ENCODE results near the gene CBLIF. TPM values are rescaled to one million over a fixed set of nuclear protein-coding genes. Genes with fewer than 3 reads are reported as not detected.
A peak's percentile ranks its signal among the peaks of the same experiment; 100 is the strongest.
"Not testable (repeated sequence)": the region's sequence is repeated elsewhere in the genome, so short reads cannot be mapped to it uniquely, and the experiment has no call there.

Gene CBLIF
- total and polyA plus RNA-seq, 4 donors = not detected

DNA sequence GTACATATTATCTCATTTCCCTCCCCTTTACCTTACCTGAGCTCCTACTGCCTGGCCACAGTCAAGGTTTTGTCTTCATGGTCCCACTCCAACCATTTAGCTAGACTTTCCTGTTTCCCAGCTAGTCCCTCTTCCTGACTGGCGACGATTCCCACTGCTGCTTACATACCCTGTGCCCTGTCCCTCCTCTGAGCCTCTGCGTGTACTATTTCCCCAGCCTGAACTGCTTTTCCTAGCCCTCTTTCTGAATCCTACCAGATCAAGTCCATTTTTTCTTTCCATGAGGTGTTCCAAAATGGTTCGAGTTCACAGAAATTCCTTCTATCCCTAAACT lies 58.1 kb downstream of the CBLIF start:
- H3K9ac ChIP-seq (ENCODE audit: low read depth in 1 of 2, low read length in 2 of 2) = no peak overlapping the region
- no peaks in the 10 kb centered on the region for H3K9me3 ChIP-seq (ENCODE audit: control insufficient read depth in 4 of 4, low read length in 3 of 4)
- H3K36me3 ChIP-seq (ENCODE audit: control insufficient read depth in 4 of 4, insufficient read depth in 3 of 4, low read depth in 1 of 4, low read length in 3 of 4) = peaks cover 0 to 9% (median 0%) of the 10 kb centered on the region in 4 donors
- peak overlapping the region; percentile 5 to 10 for H3K27ac ChIP-seq (ENCODE audit: low read depth in 1 of 2, low read length in 2 of 2)
- WGBS = 68% methylated on average over 4 of the region's 4 CpGs
- no peak overlapping the region for H3K4me3 ChIP-seq (ENCODE audit: low read depth in 1 of 3, low read length in 3 of 3)
- no peaks in the 10 kb centered on the region for H3K27me3 ChIP-seq (ENCODE audit: control insufficient read depth in 4 of 4, insufficient read depth in 4 of 4, low read length in 3 of 4)
- no peak for TF ChIP-seq GABPA (IDR thresholded peaks at IDR 0.05 in 1 of 2, conservative IDR thresholded peaks at IDR 0.05 in 1 of 2)
- no peak for TF ChIP-seq TAF1 (conservative IDR thresholded peaks at IDR 0.05)
- TF ChIP-seq, protein P1, sequence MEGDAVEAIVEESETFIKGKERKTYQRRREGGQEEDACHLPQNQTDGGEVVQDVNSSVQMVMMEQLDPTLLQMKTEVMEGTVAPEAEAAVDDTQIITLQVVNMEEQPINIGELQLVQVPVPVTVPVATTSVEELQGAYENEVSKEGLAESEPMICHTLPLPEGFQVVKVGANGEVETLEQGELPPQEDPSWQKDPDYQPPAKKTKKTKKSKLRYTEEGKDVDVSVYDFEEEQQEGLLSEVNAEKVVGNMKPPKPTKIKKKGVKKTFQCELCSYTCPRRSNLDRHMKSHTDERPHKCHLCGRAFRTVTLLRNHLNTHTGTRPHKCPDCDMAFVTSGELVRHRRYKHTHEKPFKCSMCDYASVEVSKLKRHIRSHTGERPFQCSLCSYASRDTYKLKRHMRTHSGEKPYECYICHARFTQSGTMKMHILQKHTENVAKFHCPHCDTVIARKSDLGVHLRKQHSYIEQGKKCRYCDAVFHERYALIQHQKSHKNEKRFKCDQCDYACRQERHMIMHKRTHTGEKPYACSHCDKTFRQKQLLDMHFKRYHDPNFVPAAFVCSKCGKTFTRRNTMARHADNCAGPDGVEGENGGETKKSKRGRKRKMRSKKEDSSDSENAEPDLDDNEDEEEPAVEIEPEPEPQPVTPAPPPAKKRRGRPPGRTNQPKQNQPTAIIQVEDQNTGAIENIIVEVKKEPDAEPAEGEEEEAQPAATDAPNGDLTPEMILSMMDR (IDR thresholded peaks at IDR 0.05; ENCODE audit: low read depth, low read length, missing input control) = no peak
- peak in 1 of 2 donors; percentile 10 for TF ChIP-seq JUND (IDR thresholded peaks at IDR 0.05)
- TF ChIP-seq, protein P2, sequence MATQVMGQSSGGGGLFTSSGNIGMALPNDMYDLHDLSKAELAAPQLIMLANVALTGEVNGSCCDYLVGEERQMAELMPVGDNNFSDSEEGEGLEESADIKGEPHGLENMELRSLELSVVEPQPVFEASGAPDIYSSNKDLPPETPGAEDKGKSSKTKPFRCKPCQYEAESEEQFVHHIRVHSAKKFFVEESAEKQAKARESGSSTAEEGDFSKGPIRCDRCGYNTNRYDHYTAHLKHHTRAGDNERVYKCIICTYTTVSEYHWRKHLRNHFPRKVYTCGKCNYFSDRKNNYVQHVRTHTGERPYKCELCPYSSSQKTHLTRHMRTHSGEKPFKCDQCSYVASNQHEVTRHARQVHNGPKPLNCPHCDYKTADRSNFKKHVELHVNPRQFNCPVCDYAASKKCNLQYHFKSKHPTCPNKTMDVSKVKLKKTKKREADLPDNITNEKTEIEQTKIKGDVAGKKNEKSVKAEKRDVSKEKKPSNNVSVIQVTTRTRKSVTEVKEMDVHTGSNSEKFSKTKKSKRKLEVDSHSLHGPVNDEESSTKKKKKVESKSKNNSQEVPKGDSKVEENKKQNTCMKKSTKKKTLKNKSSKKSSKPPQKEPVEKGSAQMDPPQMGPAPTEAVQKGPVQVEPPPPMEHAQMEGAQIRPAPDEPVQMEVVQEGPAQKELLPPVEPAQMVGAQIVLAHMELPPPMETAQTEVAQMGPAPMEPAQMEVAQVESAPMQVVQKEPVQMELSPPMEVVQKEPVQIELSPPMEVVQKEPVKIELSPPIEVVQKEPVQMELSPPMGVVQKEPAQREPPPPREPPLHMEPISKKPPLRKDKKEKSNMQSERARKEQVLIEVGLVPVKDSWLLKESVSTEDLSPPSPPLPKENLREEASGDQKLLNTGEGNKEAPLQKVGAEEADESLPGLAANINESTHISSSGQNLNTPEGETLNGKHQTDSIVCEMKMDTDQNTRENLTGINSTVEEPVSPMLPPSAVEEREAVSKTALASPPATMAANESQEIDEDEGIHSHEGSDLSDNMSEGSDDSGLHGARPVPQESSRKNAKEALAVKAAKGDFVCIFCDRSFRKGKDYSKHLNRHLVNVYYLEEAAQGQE (IDR thresholded peaks at IDR 0.05) = no peak
- no peak for TF ChIP-seq RXRA (IDR thresholded peaks at IDR 0.05)
- H3K4me1 ChIP-seq (ENCODE audit: control insufficient read depth in 4 of 4, insufficient read depth in 4 of 4, low read length in 3 of 4) = peaks cover 0 to 9% (median 1%) of the 10 kb centered on the region in 4 donors
- no peak for DNase-seq (ENCODE audit: low spot score)

DNA sequence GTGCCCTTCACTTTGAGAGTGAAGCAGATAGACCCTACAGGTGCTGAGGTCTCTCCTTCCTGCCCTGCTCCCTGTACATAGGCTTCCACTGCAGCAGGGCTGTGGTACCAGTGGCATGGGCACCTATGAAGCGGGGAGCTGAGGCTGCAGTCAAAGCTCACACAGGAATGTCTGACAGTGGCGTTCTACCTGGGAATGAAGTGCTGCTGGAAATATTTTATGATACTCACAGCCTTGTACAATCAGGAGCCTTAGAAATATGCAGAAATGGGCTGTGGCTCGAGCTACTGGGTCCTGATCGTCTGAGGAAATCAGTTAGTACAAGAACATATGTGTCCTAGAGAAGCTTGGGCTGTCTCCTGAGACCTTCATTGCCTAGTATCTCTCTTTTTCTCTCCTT lies 59.5 kb downstream of the CBLIF start:
- H3K36me3 ChIP-seq (ENCODE audit: control insufficient read depth in 4 of 4, insufficient read depth in 3 of 4, low read depth in 1 of 4, low read length in 3 of 4) = peaks cover 0 to 9% (median 0%) of the 10 kb centered on the region in 4 donors
- no peak overlapping the region for H3K9ac ChIP-seq (ENCODE audit: low read depth in 1 of 2, low read length in 2 of 2)
- no peaks in the 10 kb centered on the region for H3K27me3 ChIP-seq (ENCODE audit: control insufficient read depth in 4 of 4, insufficient read depth in 4 of 4, low read length in 3 of 4)
- H3K4me3 ChIP-seq (ENCODE audit: low read depth in 1 of 3, low read length in 3 of 3) = no peak overlapping the region
- WGBS = 93% methylated on average over 4 of the region's 4 CpGs
- H3K9me3 ChIP-seq (ENCODE audit: control insufficient read depth in 4 of 4, low read length in 3 of 4) = no peaks in the 10 kb centered on the region
- no peak overlapping the region for H3K27ac ChIP-seq (ENCODE audit: low read depth in 1 of 2, low read length in 2 of 2)
- peaks cover 0 to 9% (median 1%) of the 10 kb centered on the region in 4 donors for H3K4me1 ChIP-seq (ENCODE audit: control insufficient read depth in 4 of 4, insufficient read depth in 4 of 4, low read length in 3 of 4)
- no peak for DNase-seq (ENCODE audit: low spot score)
- no peak for TF ChIP-seq RXRA (IDR thresholded peaks at IDR 0.05)
- no peak for TF ChIP-seq TAF1 (conservative IDR thresholded peaks at IDR 0.05)
- TF ChIP-seq, protein P3, sequence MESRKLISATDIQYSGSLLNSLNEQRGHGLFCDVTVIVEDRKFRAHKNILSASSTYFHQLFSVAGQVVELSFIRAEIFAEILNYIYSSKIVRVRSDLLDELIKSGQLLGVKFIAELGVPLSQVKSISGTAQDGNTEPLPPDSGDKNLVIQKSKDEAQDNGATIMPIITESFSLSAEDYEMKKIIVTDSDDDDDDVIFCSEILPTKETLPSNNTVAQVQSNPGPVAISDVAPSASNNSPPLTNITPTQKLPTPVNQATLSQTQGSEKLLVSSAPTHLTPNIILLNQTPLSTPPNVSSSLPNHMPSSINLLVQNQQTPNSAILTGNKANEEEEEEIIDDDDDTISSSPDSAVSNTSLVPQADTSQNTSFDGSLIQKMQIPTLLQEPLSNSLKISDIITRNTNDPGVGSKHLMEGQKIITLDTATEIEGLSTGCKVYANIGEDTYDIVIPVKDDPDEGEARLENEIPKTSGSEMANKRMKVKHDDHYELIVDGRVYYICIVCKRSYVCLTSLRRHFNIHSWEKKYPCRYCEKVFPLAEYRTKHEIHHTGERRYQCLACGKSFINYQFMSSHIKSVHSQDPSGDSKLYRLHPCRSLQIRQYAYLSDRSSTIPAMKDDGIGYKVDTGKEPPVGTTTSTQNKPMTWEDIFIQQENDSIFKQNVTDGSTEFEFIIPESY (IDR thresholded peaks at IDR 0.05) = no peak
- TF ChIP-seq, protein P1 (IDR thresholded peaks at IDR 0.05; ENCODE audit: low read depth, low read length, missing input control) = no peak
- no peak for TF ChIP-seq RAD21 (IDR thresholded peaks at IDR 0.05)
- no peak for TF ChIP-seq GABPA (IDR thresholded peaks at IDR 0.05 in 1 of 2, conservative IDR thresholded peaks at IDR 0.05 in 1 of 2)
- TF ChIP-seq, protein P4, sequence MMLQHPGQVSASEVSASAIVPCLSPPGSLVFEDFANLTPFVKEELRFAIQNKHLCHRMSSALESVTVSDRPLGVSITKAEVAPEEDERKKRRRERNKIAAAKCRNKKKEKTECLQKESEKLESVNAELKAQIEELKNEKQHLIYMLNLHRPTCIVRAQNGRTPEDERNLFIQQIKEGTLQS (IDR thresholded peaks at IDR 0.05) = no peak
- TF ChIP-seq EGR1 (IDR thresholded peaks at IDR 0.05; ENCODE audit: low read depth in 2 of 2) = no peak
- TF ChIP-seq YY1 (IDR thresholded peaks at IDR 0.05) = no peak
- TF ChIP-seq, protein P5, sequence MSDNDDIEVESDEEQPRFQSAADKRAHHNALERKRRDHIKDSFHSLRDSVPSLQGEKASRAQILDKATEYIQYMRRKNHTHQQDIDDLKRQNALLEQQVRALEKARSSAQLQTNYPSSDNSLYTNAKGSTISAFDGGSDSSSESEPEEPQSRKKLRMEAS (IDR thresholded peaks at IDR 0.05) = no peak
- TF ChIP-seq NR2F2 (IDR thresholded peaks at IDR 0.05) = no peak

DNA sequence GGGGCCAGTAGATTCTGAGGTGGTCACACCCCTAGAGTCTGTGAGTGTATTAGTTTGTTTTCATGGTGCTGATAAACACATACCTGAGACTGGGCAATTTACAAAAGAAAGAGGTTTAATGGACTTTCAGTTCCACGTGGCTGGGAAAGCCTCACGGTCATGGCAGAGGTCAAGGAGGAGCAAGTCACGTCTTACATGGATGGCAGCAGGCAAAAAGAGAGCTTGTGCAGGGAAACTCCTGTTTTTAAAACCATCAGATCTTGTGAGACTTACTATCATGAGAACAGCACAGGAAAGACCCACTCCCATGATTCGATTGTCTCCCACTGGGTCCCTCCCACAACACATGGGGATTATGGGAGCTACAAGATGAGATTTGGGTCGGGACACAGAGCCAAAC lies 60.9 kb downstream of the CBLIF start:
- H3K27ac ChIP-seq (ENCODE audit: low read depth in 1 of 2, low read length in 2 of 2); H3K9ac ChIP-seq (ENCODE audit: low read depth in 1 of 2, low read length in 2 of 2); H3K4me1 ChIP-seq (ENCODE audit: control insufficient read depth in 4 of 4, insufficient read depth in 4 of 4, low read length in 3 of 4); H3K4me3 ChIP-seq (ENCODE audit: low read depth in 1 of 3, low read length in 3 of 3); H3K36me3 ChIP-seq (ENCODE audit: control insufficient read depth in 4 of 4, insufficient read depth in 3 of 4, low read depth in 1 of 4, low read length in 3 of 4); H3K27me3 ChIP-seq (ENCODE audit: control insufficient read depth in 4 of 4, insufficient read depth in 4 of 4, low read length in 3 of 4); DNase-seq (ENCODE audit: low spot score); H3K9me3 ChIP-seq (ENCODE audit: control insufficient read depth in 4 of 4, low read length in 3 of 4): not testable (repeated sequence)
- WGBS = 91% methylated on average over 5 of the region's 5 CpGs
